ENCODE results near the gene PSG1.
"Not testable (repeated sequence)": the region's sequence is repeated elsewhere in the genome, so short reads cannot be mapped to it uniquely, and the experiment has no call there.

PSG1 gene

DNA sequence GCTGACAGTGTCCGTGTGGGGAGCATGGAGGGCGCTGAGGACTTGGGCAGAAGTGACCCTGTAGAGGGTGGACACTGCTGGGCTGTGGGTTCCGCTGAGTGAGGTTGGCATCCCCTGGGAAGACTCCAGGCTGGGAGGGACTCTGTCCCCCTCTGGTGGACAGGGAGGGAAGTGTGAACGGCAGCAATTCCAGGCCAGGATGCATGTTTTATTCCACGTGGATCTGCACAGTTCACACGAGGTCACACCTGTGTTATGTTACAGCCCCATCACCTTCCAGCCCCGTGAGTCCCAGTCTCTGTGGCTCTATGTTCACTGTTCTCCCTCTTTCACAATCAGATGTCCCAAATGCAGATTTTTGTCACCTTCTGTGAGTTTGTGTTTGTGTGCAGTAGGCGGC, 1.8 kb upstream of the PSG1 start:
- DNase-seq (ENCODE audit: low spot score) = peak; percentile 59

- not testable (repeated sequence) for DNase-seq (ENCODE audit: low spot score)
Measured at GRCh38 chr19:42880621-42881020, 1.1 kb upstream of the PSG1 start.

GRCh38 chr19:42876596-42876995, 2.9 kb downstream of the PSG1 start:
- DNase-seq (ENCODE audit: low spot score) = not testable (repeated sequence)

DNA sequence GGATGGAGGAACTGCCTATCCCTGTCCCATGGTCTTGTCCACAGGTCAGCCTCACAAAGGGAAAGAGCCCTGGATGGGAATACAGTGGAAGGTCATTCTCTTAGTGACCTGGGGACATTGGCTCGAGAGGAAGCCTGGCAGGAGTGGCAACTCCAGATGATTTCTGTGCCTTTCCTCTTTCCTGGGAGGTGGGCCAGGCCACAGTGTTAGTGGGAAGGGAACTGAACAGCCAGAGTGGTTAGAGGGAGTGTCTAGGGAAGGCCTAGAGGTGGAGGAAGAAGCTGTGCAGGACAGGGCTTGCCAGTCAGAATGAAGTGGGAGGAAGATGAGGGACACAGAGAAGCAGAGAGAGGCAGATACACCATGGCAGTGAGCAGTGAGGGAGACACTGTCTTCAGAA, 3.6 kb downstream of the PSG1 start:
- DNase-seq (ENCODE audit: low spot score) = peak; percentile 69

DNA sequence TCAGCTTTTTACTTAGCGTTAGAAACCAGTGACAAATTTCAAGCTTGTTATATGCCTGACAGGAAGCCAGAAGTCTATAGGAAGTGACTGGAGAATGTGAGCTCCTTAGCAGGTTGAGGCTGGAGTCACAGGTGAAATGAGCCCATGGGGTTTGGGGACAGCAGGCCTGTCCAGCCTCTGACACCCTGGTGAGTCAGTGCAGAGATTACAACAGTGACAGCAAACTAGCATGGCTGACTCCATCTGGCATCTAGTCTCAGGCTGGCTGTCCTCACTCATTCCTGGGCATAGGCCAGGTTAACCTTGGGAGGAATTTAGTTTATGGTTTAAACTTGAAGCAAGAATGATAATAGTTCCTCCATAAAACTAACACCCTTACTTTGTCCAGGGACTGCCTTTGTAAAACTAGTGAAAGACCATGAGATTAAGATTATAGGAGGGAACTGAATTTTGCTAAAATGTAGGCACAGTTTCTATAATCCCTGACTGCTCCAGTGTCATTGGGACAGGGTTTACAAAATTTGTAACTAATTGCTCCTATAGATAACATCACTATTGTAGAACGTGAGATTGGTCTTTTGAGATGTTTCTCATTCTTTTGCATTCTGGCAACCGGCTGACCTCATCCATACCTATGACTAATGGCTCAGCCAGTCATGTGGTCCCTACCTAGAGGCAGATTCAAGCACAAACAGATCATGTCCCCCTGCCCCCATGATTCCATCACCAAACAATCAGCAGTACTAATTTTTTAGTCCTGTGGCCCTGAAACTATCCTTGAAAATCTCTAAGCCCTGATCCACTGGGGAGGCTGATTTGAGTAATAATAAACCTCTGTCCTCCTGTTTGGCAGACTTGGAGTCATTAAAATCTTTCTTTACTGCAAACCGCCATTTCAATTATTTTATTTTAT, 4.4 kb downstream of the PSG1 start:
- peak; percentile 80 for DNase-seq (ENCODE audit: low spot score)

DNA sequence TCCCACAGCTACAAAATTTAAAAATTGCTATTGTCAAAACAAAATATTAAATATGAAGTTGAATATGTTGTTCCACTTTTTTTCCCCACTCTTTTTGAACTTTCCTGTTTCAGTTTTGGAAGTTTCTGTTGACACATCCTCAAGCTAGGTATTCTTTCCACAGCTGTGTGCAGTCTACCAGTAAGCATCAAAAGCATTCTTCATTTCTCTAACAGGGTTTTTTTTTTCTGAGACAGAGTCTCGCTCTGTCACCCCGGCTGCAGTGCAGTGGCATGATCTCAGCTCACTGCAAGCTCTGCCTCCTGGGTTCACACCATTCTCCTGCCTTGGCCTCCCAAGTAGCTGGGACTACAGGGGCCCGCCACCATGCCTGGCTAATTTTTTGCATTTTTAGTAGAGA, 5.4 kb downstream of the PSG1 start:
- DNase-seq (ENCODE audit: low spot score) = not testable (repeated sequence)

DNA sequence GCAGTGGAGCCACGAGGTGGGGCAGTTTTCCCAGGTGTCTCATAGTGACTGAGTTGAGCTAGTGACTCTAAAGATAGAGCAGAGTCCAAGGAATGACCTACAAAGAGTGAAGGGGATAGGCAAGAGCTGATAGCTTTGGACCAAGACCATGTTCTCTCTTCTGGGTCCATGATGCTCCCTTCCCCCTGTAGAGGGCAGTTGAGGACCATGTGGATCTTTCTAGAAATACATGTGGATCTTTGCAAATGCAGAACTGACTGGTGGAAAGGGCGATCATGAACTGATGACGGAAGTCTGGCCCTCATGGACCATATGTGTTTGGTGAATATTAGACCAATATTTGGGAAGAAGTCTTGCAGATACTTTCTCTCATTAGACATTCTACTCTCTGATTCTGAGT, 6.9 kb downstream of the PSG1 start:
- DNase-seq (ENCODE audit: low spot score) = no peak

GRCh38 chr19:42857544-42857867, 22.0 kb downstream of the PSG1 start:
- DNase-seq (ENCODE audit: low spot score) = no peak

GRCh38 chr19:42856866-42857543, 22.5 kb downstream of the PSG1 start:
- peak; percentile 56 for DNase-seq (ENCODE audit: low spot score)

DNA sequence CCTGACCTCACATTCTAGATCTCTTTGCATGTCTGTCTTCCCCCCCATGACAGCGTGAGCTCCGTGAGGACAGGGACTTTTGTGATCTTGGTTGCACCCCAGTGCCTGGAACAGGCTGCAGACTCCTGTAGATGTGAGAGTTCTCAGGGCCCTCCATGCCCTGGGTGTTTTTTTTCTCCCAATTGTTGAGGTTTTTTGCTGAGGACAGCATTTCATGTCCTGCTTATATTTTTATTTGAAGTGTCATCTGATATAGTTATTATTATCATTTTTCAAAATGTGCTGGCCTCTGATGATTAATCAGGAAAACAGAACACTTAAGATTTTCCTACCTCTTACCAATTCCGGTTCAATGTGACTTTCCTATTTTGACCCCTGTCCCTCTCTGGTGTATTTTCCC, 24.8 kb downstream of the PSG1 start:
- not testable (repeated sequence) for DNase-seq (ENCODE audit: low spot score)

GRCh38 chr19:42853231-42853630, 26.3 kb downstream of the PSG1 start:
- not testable (repeated sequence) for DNase-seq (ENCODE audit: low spot score)

GRCh38 chr19:42852821-42853220, 26.7 kb downstream of the PSG1 start:
- DNase-seq (ENCODE audit: low spot score) = peak; percentile 58

DNA sequence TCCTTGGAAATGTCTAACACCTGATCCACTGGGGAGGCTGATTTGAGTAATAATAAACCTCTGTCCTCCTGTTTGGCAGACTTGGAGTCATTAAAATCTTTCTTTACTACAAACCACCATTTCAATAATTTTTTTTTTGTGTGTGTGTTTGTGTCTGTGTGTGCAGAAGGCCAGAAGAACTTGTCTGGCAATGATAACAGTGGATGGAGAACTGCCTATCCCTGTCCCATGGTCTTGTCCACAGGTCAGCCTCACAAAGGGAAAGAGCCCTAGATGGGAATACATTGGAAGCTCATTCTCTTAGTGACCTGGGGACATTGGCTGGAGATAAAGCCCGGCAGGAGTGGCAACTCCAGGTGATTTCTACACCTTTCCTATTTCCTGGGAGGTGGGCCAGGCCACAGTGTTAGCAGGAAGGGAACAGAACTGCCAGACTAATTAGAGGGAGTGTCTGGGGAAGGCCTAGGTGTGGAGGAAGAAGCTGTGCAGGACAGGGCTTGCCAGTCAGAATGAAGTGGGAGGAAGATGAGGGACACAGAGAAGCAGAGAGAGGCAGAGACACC, 27.7 kb downstream of the PSG1 start:
- peak; percentile 63 for DNase-seq (ENCODE audit: low spot score)

DNA sequence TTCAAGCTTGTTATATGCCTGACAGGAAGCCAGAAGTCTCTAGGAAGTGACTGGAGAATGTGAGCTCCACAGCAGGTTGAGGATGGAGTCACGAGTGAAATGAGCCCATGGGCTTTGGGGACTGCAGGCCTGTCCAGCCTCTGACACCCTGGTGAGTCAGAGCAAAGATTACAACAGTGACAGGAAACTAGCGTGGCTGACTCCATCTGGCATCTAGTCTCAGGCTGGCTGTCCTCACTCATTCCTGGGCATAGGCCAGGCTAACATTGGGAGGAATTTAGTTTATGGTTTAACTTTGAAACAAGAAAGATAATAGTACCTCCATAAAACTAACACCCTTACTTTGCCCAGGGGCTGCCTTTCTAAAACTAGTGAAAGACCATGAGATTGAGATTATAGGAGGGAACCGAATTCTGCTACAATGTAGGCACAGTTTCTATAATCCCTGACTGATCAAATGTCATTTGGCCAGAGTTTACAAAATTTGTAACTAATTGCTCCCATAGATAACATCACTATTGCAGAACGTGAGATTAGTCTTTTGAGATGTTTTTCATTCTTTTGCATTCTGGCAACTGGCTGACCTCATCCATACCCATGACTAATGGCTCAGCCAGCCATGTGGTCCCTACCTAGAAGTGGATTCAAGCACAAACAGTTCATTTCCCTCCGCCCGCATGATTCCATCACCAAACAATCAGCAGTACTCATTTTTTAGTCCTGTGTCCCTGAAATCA, 28.4 kb downstream of the PSG1 start:
- peak; percentile 88 for DNase-seq (ENCODE audit: low spot score)

DNA sequence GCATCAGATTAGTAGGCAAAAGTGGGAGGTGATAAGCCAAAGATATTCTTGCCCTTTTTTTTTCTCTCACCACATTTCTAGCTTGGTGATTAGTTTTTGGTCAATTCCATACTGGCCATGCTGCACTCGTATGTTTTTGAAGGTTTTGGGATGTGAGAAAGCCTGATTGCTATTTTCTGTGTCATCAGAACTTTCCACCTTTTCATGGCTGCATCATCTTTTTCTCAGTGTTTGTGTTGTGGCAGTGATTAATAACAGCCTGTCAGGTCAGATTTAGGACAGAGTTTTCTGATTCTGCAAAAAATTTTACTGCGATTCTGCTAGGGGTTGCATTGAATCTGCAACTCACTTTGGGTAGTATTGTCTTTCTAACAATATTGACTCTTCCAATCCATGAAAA, 32.9 kb downstream of the PSG1 start:
- DNase-seq (ENCODE audit: low spot score) = no peak

- DNase-seq (ENCODE audit: low spot score) = not testable (repeated sequence)
Measured at GRCh38 chr19:42843631-42844030, 35.9 kb downstream of the PSG1 start.

DNA sequence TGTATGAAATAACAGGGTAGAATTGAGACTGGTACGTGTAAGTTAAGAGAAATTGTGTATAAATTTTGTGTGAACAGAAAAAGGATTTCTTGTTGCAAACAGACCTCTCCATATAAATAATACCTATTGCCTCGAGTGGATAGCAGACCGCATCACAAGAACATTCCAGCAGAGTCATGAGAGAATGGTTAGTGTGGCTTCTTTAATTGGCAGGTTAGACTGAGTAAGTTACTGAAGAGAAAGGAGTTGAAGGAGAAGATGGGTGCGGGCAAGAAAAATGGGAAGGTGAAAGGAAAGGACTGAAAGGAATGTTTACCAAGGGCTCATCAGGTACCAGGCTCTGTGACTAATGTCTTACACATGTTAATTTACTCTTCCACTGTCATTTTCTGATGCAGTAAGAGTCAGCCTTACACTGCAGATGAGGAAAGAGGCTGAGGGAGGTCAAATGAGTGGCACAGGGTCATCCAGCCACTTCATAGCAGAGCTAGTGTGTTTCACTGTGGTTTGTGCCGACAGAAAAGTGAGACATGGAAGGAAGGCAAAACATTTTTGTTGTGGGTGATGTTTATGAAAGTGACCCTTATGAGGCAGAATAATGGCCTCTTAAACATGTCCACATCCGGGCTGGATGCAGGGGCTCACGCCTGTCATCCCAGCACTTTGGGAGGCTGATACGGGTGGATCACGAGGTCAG, 46.6 kb downstream of the PSG1 start:
- peak; percentile 32 for DNase-seq (ENCODE audit: low spot score)

DNA sequence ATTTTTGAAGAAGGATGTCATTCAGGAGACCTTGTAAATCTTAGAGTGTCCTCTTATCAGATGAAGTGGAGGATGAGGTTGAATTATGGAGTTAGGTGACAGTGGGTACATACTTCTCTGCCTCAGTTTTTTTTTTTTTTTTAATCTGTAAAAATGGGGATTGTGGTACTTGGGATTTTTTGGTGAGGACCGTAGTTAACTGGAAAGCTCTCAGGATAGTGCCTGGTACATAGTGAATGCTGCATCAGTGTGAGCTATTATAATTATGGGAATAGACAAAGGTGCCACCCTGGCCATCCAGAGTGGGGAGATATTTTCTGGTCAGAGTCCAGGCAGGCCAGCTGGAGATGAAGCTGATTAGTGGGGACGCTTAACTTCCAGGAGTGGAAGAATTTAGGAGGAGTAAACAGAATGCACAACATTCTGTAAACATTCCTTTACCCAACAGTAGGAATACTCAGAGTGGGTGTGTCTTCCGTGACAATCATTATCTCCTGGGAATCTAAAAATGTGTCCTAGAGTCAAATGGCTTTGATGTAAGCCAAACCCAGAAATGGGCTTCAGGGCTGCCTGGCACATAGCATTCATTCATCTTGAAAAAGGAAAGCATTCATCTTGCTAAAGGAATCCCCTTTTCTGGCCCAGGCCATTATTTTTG, 47.4 kb downstream of the PSG1 start:
- peak; percentile 25 for DNase-seq (ENCODE audit: low spot score)

GRCh38 chr19:42831221-42832019, 48.1 kb downstream of the PSG1 start:
- peak; percentile 53 for DNase-seq (ENCODE audit: low spot score)

- not testable (repeated sequence) for DNase-seq (ENCODE audit: low spot score)
Measured at GRCh38 chr19:42821306-42821977, 58.1 kb downstream of the PSG1 start.
